Measurements from ENCODE around the gene ARHGEF7. TPM values are rescaled to one million over a fixed set of nuclear protein-coding genes. Genes with fewer than 3 reads are reported as not detected.

The ARHGEF7 gene
- total and polyA plus RNA-seq, 4 donors, result 16.2 to 132 (median 100) TPM

DNA sequence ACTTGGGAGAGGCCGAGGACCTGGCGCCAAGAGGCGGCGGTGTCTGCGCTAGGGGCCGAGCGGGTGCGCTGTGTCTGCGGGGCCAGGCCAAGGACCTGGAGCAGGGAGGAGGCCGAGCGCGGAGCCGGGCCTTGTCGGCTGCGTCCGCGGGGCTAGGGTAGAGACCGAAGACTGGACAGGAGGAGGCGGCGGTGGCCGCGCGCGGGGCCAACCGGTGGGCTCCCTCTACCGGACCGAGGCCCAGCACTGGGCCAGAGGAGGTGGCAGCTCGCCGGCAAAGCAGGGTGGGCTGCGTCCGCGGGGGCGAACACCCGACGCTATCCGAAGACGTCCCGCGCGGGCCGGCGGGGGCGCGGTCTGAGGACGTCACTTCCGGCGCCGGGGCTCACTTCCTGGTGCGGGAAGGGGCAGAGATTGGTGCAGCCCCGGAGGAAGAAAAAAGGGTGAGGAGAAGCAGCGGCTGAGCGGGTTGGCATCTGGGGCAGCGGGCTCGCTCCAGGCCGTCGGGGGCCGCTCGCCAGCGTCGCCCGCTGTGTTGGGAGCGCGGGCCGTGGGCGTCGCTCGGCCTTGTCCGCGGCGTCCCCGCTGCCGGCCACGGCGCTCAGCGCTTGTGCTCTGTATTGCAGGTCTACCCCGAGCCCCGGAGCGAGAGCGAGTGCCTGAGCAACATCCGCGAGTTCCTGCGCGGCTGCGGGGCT lies 38.3 kb downstream of the ARHGEF7 start:
- Histone ChIP-seq H3K27ac (ENCODE audit: low read depth in 1 of 2, low read length in 2 of 2) (peak overlapping the region; percentile 71 to 99), H3K4me3 (ENCODE audit: low read length in 2 of 2) (peak overlapping the region; percentile 66 to 87), H3K27me3 (ENCODE audit: control insufficient read depth in 1 of 2, insufficient read depth in 2 of 2, low read length in 1 of 2) (no peaks in the 10 kb centered on the region), H3K9me3 (ENCODE audit: control insufficient read depth, low read length) (no peaks in the 10 kb centered on the region), H3K36me3 (ENCODE audit: control insufficient read depth in 1 of 2, insufficient read depth in 2 of 2, low read length in 1 of 2) (no peaks in the 10 kb centered on the region), H3K4me1 (ENCODE audit: control insufficient read depth in 1 of 2, insufficient read depth in 2 of 2, low read length in 2 of 2) (peaks cover 6% of the 10 kb centered on the region in 2 donors)
- ATAC-seq (ENCODE audit: low FRiP score) (peak; percentile 97), DNase-seq (peak; percentile 96 to 98)
- intact Hi-C loops (cut with DNase I), result loop anchor here (2.0 to 5.0 kb wide), 4 partner anchors 34 to 64 kb away; partner anchors contain the start of gene ARHGEF7 (in 1 of the 2)
- 0% methylated on average over 73 to 84 of the region's 84 CpGs for WGBS, 2 donors

DNA sequence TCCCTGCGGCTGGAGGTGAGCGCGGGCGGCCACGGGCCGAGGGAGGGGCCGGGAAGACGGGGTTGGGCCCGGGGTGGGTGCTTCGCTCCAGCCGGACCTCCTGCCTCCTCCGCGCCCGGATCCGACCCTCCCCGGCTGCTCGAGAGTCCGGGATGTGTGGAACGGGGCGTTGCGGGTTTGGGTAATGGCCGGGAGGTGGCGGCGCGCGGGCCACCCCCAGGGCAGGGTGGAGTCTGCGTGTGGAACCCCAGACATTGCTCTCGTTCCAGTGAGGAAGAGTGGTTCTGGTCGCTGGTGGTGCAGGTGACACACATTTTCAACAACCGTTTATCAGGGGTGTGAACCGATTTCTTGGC lies 38.8 kb downstream of the ARHGEF7 start:
- H3K27ac ChIP-seq (ENCODE audit: low read depth in 1 of 2, low read length in 2 of 2), result peak overlapping the region; percentile 2 to 99
- 0 to 1% methylated on average over 31 of the region's 31 CpGs for WGBS, 2 donors
- no peaks in the 10 kb centered on the region for H3K9me3 ChIP-seq (ENCODE audit: control insufficient read depth, low read length)
- peak overlapping the region; percentile 66 to 87 for H3K4me3 ChIP-seq (ENCODE audit: low read length in 2 of 2)
- H3K4me1 ChIP-seq (ENCODE audit: control insufficient read depth in 1 of 2, insufficient read depth in 2 of 2, low read length in 2 of 2), result peaks cover 6 to 7% of the 10 kb centered on the region in 2 donors
- ATAC-seq (ENCODE audit: low FRiP score), result peak; percentile 69
- no peaks in the 10 kb centered on the region for H3K36me3 ChIP-seq (ENCODE audit: control insufficient read depth in 1 of 2, insufficient read depth in 2 of 2, low read length in 1 of 2)
- DNase-seq, result peak in 1 of 2 donors; percentile 88
- H3K27me3 ChIP-seq (ENCODE audit: control insufficient read depth in 1 of 2, insufficient read depth in 2 of 2, low read length in 1 of 2), result no peaks in the 10 kb centered on the region
- intact Hi-C loops (cut with DNase I), result loop anchor here (2.0 to 5.0 kb wide), 4 partner anchors 33 to 63 kb away; partner anchors contain the start of gene ARHGEF7 (in 1 of the 2)

DNA sequence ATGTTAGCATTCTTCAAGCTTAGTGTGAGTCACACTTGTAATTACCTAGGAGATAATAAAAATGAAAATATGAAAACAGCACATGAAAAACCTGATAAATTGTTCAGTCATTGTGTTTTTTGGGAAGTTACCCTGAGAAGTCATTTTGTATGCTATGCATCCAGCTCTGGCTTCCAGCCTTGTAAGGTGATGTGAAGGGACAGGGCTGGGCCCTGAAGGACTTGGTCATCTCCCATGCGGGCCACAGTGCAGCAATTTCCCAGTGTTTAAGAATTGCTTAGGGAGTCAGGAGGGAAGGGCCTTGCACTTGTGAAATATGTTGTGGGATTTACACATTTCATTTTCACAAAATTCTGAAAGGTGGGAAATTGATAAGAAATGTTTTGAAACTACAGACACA lies 41.3 kb downstream of the ARHGEF7 start:
- Histone ChIP-seq H3K27me3 (ENCODE audit: control insufficient read depth in 1 of 2, insufficient read depth in 2 of 2, low read length in 1 of 2) (no peaks in the 10 kb centered on the region), H3K36me3 (ENCODE audit: control insufficient read depth in 1 of 2, insufficient read depth in 2 of 2, low read length in 1 of 2) (no peaks in the 10 kb centered on the region), H3K9me3 (ENCODE audit: control insufficient read depth, low read length) (no peaks in the 10 kb centered on the region), H3K27ac (ENCODE audit: low read depth in 1 of 2, low read length in 2 of 2) (peak overlapping the region in 1 of 2 donors; percentile 55), H3K4me1 (ENCODE audit: control insufficient read depth in 1 of 2, insufficient read depth in 2 of 2, low read length in 2 of 2) (peaks cover 0 to 4% of the 10 kb centered on the region in 2 donors), H3K4me3 (ENCODE audit: low read length in 2 of 2) (no peak overlapping the region)
- 21 to 41% methylated on average over 1 of the region's 1 CpG for WGBS, 2 donors
- intact Hi-C loops (cut with DNase I), result no loop called here
- DNase-seq (no peak), ATAC-seq (ENCODE audit: low FRiP score) (no peak)

DNA sequence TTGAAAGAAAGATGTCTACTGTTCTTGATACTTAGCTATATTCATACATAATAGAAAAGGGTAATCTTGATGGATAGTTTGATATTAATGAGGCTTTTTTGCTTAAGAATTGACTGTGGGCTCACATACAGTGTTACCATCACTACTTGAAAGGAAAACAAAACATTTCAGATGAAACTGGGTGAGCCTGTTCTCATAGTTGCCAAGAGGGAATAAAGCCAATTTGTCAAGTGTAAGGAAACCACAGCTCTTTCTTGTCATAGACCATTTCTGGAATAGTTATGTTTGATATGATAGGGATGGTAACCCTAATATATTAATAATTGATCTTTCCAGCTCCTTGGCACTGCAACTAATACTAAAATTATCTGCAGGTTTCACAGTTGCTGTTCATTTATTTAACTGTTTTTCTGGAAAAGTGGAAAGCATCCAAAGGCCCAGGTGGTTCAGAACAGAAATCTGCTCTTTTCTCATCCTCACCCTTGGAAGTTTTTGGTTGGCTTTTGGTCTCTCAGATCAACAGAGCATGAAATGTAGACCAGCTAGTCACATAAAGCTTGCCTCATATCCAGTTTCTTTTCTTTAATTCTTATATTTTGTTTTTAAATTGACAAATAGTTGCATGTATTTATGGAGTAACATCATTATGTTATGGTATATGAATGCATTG lies 43.2 kb downstream of the ARHGEF7 start:
- peaks cover 1 to 4% of the 10 kb centered on the region in 2 donors for H3K4me1 ChIP-seq (ENCODE audit: control insufficient read depth in 1 of 2, insufficient read depth in 2 of 2, low read length in 2 of 2)
- no peak overlapping the region for H3K4me3 ChIP-seq (ENCODE audit: low read length in 2 of 2)
- no peaks in the 10 kb centered on the region for H3K27me3 ChIP-seq (ENCODE audit: control insufficient read depth in 1 of 2, insufficient read depth in 2 of 2, low read length in 1 of 2)
- peak overlapping the region in 1 of 2 donors; percentile 25 for H3K27ac ChIP-seq (ENCODE audit: low read depth in 1 of 2, low read length in 2 of 2)
- intact Hi-C loops (cut with DNase I), result no loop called here
- ATAC-seq (ENCODE audit: low FRiP score) (no peak), DNase-seq (no peak)
- H3K9me3 ChIP-seq (ENCODE audit: control insufficient read depth, low read length), result no peaks in the 10 kb centered on the region
- H3K36me3 ChIP-seq (ENCODE audit: control insufficient read depth in 1 of 2, insufficient read depth in 2 of 2, low read length in 1 of 2), result no peaks in the 10 kb centered on the region

DNA sequence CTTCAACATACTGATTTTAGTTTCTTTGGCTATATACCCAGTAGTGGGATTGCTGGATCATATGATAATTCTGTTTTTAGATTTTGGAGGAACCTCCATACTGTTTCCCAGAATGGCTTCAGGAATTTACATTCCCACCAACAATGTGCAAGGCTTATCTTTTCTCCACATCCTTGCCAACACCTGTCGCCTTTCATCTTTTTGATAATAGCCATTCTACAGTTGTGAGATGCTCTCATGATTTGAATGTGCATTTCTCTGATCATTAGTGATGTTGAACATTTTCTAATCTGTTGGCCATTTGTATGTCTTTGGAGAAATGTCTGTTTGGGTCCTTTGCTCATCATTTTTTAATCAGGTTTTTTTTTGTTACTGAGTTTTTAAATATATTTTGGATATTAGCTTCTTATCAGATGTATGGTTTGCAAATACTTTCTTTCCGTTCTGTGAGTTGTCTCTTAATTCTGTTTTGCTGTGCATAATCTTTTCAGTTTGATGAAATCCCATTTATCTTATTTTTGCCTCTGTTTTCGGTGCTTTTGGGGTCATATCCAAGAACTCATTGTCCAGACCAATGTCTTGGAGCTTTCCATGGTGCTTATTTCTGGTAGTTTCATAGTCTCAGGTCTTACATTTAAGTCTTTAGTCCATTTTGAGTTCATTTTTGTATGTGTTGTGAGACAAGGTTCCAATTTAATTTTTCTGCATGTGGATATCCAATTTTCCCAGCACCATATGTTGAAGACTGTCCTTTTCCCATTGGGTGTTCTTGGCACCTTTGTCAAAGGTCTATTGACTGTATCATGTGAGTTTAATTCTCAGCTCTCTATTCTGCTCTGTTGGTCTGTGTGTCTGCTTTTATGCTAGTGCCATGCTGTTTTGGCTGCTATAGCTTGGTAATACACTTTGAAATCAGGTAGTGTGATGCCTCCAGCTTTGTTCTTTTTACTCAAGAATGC lies 44.5 kb downstream of the ARHGEF7 start:
- peaks cover 0 to 4% of the 10 kb centered on the region in 2 donors for H3K36me3 ChIP-seq (ENCODE audit: control insufficient read depth in 1 of 2, insufficient read depth in 2 of 2, low read length in 1 of 2)
- no peaks in the 10 kb centered on the region for H3K27me3 ChIP-seq (ENCODE audit: control insufficient read depth in 1 of 2, insufficient read depth in 2 of 2, low read length in 1 of 2)
- 68 to 75% methylated on average over 3 of the region's 3 CpGs for WGBS, 2 donors
- DNase-seq, result no peak
- no peaks in the 10 kb centered on the region for H3K9me3 ChIP-seq (ENCODE audit: control insufficient read depth, low read length)
- peaks cover 1 to 7% of the 10 kb centered on the region in 2 donors for H3K4me1 ChIP-seq (ENCODE audit: control insufficient read depth in 1 of 2, insufficient read depth in 2 of 2, low read length in 2 of 2)
- intact Hi-C loops (cut with DNase I), result no loop called here
- H3K4me3 ChIP-seq (ENCODE audit: low read length in 2 of 2), result no peak overlapping the region
- no peak overlapping the region for H3K27ac ChIP-seq (ENCODE audit: low read depth in 1 of 2, low read length in 2 of 2)
- no peak for ATAC-seq (ENCODE audit: low FRiP score)

DNA sequence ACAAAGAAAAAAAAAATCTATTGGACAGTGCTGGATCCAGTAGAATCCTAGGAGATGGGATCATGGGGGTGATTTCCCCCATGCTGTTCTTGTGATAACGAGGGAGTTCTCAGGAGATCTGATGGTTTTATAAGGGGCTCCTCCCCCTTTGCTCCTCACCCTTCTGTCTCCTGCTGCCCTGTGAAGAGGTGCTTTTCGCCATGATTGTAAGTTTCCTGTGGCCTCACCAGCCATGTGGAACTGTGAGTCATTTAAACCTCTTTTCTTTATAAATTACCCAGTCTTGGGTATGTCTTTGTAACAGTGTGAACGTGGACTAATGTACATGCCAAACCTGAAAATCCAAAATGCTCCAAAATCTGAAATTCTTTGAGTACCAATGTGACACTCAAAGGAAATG lies 45.5 kb downstream of the ARHGEF7 start:
- no peaks in the 10 kb centered on the region for H3K9me3 ChIP-seq (ENCODE audit: control insufficient read depth, low read length)
- H3K36me3 ChIP-seq (ENCODE audit: control insufficient read depth in 1 of 2, insufficient read depth in 2 of 2, low read length in 1 of 2), result peaks cover 0 to 5% of the 10 kb centered on the region in 2 donors
- intact Hi-C loops (cut with DNase I), result no loop called here
- no peak overlapping the region for H3K4me3 ChIP-seq (ENCODE audit: low read length in 2 of 2)
- DNase-seq, result no peak
- no peak for ATAC-seq (ENCODE audit: low FRiP score)
- no peak overlapping the region for H3K27ac ChIP-seq (ENCODE audit: low read depth in 1 of 2, low read length in 2 of 2)
- 85 to 94% methylated on average over 3 of the region's 3 CpGs for WGBS, 2 donors
- no peaks in the 10 kb centered on the region for H3K27me3 ChIP-seq (ENCODE audit: control insufficient read depth in 1 of 2, insufficient read depth in 2 of 2, low read length in 1 of 2)
- peaks cover 1 to 9% of the 10 kb centered on the region in 2 donors for H3K4me1 ChIP-seq (ENCODE audit: control insufficient read depth in 1 of 2, insufficient read depth in 2 of 2, low read length in 2 of 2)

DNA sequence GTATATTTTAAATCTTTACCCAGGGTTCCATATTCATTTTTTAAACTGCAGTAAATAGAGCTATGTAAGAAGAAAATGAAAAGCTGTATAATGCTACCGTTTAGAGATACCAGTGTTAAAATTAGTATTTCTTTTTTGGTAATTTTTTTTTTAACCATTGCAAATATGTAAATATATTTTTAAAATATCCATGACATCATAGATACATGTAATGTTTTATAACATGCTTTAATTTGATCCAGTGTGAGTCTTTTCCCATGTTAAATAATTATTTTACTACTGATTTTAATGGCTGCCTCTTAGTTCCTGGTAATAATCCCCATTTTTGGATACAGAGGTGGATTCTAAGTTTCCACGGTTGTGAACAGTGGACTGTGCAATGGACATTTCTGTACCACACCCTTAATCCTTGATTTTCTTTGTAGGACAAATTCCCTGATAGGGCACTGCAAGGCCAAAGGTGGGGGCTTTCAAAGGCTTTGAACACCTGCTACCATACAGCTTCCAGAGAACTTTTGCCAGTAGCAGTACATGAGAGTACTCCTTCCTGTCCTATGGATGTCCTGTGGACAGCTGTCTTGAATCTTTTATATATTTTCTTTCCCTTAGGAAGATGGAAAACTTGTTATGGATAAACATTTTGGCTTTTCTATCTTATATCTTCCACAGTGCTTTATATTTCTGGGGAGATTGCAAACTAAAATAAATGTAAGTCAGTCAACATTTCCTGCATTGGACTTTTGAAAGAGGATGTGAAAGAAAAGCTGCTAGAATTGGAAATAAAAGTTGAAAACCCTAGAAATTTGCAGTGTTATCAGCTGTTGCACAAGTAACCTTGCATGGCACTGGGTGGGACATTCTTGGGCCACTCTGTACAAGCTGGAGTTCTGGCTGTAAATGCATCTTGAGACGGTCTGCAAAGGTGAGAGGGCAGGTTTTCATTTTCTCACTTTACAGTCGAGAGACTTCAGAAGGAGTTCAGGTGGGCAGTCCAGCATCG lies 46.8 kb downstream of the ARHGEF7 start:
- H3K9me3 ChIP-seq (ENCODE audit: control insufficient read depth, low read length), result no peaks in the 10 kb centered on the region
- intact Hi-C loops (cut with DNase I), result no loop called here
- H3K36me3 ChIP-seq (ENCODE audit: control insufficient read depth in 1 of 2, insufficient read depth in 2 of 2, low read length in 1 of 2), result peaks cover 0 to 5% of the 10 kb centered on the region in 2 donors
- no peaks in the 10 kb centered on the region for H3K27me3 ChIP-seq (ENCODE audit: control insufficient read depth in 1 of 2, insufficient read depth in 2 of 2, low read length in 1 of 2)
- no peak overlapping the region for H3K27ac ChIP-seq (ENCODE audit: low read depth in 1 of 2, low read length in 2 of 2)
- peaks cover 1 to 9% of the 10 kb centered on the region in 2 donors for H3K4me1 ChIP-seq (ENCODE audit: control insufficient read depth in 1 of 2, insufficient read depth in 2 of 2, low read length in 2 of 2)
- DNase-seq, result no peak
- H3K4me3 ChIP-seq (ENCODE audit: low read length in 2 of 2), result no peak overlapping the region
- WGBS, 2 donors, result 57 to 70% methylated on average over 5 of the region's 5 CpGs
- ATAC-seq (ENCODE audit: low FRiP score), result no peak
